Measurements from ENCODE around the gene R3HDM4.

DNA sequence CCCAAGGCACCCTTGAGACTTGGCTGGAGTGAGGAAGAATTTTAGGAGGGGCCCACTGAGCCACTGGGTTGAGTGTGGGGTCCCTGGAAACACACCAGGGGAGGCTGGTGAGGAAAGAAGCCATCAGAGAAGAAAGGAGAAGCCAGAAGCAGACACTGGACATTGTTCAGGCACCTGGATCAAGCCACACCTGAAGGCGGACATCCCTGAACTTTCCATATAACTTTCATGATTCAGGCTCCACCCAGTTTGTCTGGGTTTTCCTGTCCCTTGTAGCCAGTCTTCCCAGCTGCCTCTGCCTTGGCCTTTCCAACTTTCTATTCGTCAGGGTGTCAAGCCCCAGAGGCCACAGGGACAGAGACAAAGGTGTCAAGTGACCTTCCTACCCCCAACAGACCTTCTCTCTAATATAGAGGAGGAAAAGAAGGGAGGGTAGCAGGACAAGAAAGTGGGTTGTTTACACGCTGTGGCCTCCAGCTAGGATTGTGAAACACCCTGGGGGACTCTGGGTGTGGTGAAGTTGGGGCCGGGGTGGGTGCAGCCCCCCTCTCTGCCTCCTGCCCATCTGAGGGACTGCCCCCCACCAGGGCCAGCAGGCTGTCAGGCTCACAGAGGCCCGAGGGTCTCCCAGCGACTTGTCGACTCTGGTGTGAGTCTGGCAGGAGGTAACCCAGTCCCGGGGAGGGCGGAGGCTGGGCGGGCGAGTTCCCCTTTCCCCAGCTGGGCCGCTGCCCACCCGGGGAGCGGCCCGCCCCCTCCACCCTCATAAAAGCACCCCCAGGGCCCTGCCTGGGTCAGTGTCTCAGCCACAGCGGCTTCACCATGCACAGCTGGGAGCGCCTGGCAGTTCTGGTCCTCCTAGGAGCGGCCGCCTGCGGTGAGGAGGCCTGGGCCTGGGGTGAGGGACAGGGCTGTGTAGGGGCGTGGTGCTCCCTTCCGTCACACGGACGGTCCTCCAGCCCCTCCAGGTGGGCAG, 53.9 kb downstream of the R3HDM4 start, which contains the start of gene CFD:
- TF ChIP-seq POLR2AphosphoS5 (IDR thresholded peaks at IDR 0.05; ENCODE audit: low read depth, low read length) (no peak), SIN3A (IDR thresholded peaks at IDR 0.05; ENCODE audit: borderline replicate concordance, insufficient read depth, low read length) (no peak)
- TF ChIP-seq, protein P1, sequence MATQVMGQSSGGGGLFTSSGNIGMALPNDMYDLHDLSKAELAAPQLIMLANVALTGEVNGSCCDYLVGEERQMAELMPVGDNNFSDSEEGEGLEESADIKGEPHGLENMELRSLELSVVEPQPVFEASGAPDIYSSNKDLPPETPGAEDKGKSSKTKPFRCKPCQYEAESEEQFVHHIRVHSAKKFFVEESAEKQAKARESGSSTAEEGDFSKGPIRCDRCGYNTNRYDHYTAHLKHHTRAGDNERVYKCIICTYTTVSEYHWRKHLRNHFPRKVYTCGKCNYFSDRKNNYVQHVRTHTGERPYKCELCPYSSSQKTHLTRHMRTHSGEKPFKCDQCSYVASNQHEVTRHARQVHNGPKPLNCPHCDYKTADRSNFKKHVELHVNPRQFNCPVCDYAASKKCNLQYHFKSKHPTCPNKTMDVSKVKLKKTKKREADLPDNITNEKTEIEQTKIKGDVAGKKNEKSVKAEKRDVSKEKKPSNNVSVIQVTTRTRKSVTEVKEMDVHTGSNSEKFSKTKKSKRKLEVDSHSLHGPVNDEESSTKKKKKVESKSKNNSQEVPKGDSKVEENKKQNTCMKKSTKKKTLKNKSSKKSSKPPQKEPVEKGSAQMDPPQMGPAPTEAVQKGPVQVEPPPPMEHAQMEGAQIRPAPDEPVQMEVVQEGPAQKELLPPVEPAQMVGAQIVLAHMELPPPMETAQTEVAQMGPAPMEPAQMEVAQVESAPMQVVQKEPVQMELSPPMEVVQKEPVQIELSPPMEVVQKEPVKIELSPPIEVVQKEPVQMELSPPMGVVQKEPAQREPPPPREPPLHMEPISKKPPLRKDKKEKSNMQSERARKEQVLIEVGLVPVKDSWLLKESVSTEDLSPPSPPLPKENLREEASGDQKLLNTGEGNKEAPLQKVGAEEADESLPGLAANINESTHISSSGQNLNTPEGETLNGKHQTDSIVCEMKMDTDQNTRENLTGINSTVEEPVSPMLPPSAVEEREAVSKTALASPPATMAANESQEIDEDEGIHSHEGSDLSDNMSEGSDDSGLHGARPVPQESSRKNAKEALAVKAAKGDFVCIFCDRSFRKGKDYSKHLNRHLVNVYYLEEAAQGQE (IDR thresholded peaks at IDR 0.05; ENCODE audit: insufficient read depth in 1 of 2, low read depth in 2 of 2, low read length in 2 of 2), result no peak
